GM23338 (cell line): ENCODE measurements around the gene SLC22A14. TPM values are rescaled to one million over a fixed set of nuclear protein-coding genes. Genes with fewer than 3 reads are reported as not detected.

Source experiments
- polyA plus RNA-seq: library from polyadenylated mRNA; unstranded; fragments of >200 nt; fragmentation: Nextera tagmentation; extraction: Ambion mirVana; gene quantifications from 2 replicates; pipeline ENCODE4 v1.2.1, GENCODE V29; 2016
- small RNA-seq: library from RNA; depleted of rRNA; stranded (forward); fragments of <200 nt; gene quantifications from one replicate; pipeline ENCODE3, GENCODE V24; 2014; ENCODE audit warnings: low replicate concordance
- total RNA-seq: library from RNA; depleted of rRNA; stranded (reverse); fragments of >200 nt; shearing (Covaris generic); gene quantifications from 2 replicates; pipeline ENCODE4 v1.2.3, GENCODE V29; 2014; rRNA removed

The SLC22A14 gene
- total and polyA plus RNA-seq, 2 experiments from 2014 or later: not detected

Small RNAs within 50 kb of the gene (small RNA-seq; reads per million reads assigned to genes)
- gene RNU6-235P: not detected

Other genes with a start within 250 kb of the SLC22A14 start
- 0.19 and 0.31 TPM in 2 replicates for gene DLEC1, start 243.1 kb upstream of the SLC22A14 start, total RNA-seq
- 0.66 and 0.71 TPM in 2 replicates for gene DLEC1, start 243.1 kb upstream of the SLC22A14 start, polyA plus RNA-seq
- gene ACAA1, start 145.2 kb upstream of the SLC22A14 start, total RNA-seq: 21.4 and 23.2 TPM in 2 replicates
- 25.9 and 26.6 TPM in 2 replicates for gene ACAA1, start 145.2 kb upstream of the SLC22A14 start, polyA plus RNA-seq
- 26.0 and 42.6 TPM in 2 replicates for gene MYD88, start 143.6 kb upstream of the SLC22A14 start, total RNA-seq
- gene MYD88, start 143.6 kb upstream of the SLC22A14 start, polyA plus RNA-seq: 14.4 and 15.5 TPM in 2 replicates
- 39.3 and 41.1 TPM in 2 replicates for gene OXSR1, start 116.8 kb upstream of the SLC22A14 start, total RNA-seq
- gene OXSR1, start 116.8 kb upstream of the SLC22A14 start, polyA plus RNA-seq: 15.5 and 16.0 TPM in 2 replicates
- 0.47 and 0.66 TPM in 2 replicates for gene SLC22A13, start 16.5 kb upstream of the SLC22A14 start, total RNA-seq
- gene SLC22A13, start 16.5 kb upstream of the SLC22A14 start, polyA plus RNA-seq: 0.13 and 0.26 TPM in 2 replicates
- gene XYLB, start 64.5 kb downstream of the SLC22A14 start, total RNA-seq: 3.0 and 3.3 TPM in 2 replicates
- 1.6 and 2.3 TPM in 2 replicates for gene XYLB, start 64.5 kb downstream of the SLC22A14 start, polyA plus RNA-seq
- gene ACVR2B, start 171.6 kb downstream of the SLC22A14 start, total RNA-seq: 90.3 and 98.7 TPM in 2 replicates
- gene ACVR2B, start 171.6 kb downstream of the SLC22A14 start, polyA plus RNA-seq: 25.3 and 27.9 TPM in 2 replicates
- gene EXOG, start 214.0 kb downstream of the SLC22A14 start, total RNA-seq: 7.9 and 11.3 TPM in 2 replicates
- gene EXOG, start 214.0 kb downstream of the SLC22A14 start, polyA plus RNA-seq: 6.7 and 9.7 TPM in 2 replicates